CD1c-positive myeloid dendritic cell (primary cell): ENCODE measurements around the gene CNTNAP2.

Experiments used
- DNase-seq: peaks from one replicate; pipeline ENCODE4 v3.0.0-alpha.2; 2016; ENCODE audit errors: extremely low spot score

CNTNAP2 gene

DNA sequence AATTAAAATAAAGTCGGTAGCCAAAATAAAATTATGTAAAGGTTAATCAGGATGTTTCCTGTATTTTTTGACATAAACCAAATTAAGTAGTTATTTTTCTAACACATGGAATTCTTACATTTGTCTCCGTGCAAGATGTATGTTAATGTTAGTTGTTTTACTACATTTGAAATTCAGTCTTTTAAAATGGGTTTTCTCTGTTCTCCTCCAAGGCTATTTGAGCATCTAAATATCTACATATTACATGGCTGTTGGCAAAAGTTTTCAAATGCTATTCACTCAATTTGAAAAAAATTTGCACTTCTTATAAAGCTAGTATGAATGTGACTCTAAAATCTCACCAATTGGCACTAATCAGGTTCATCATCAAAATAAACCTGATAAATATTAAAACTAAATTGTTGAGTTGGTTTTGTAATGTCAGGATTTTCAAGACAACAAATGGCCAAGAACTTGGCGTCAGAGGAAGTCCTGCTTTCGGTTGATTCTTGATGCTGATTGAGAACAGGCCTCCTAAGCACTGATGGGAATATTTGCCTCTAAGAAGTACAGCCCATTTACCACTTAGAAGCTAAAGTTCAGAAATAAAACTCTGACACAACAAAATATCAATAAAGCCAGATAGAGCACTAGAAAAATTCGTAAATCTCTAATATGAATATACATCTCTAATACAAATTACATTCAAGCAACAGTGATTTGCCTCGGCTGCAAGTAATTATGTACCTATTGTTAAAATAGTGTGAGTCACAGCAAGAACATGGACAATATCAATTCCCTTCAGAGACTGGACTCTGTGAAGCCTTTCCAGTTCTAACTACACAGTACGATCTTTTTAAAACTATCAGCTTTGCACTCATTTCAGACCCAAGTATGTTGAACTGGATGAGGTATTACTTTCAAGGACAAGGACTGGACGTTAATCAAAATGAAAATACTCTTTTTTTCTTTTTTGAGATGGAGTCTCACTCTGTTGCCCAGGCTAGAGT, 1740.8 kb downstream of the CNTNAP2 start:
- DNase-seq, result no peak

DNA sequence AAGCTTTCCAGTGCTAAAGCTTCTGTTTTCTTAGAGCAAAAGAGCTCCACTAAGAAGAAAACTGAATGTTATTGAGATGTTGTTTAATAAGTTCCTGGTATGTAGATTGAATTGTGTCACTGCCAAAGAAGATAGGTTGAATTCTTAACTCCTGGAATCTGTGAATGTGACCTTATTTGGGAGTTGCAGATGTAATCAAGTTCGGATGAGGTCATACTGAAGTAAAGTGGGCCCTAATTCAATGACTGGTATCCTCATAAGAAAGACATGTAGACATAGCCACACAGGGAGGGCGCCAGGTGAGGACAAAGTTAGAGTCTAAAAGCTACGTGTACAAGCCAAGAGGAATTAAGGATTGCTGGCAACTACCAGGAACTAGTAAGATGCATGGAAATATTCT, 1741.8 kb downstream of the CNTNAP2 start:
- no peak for DNase-seq

DNA sequence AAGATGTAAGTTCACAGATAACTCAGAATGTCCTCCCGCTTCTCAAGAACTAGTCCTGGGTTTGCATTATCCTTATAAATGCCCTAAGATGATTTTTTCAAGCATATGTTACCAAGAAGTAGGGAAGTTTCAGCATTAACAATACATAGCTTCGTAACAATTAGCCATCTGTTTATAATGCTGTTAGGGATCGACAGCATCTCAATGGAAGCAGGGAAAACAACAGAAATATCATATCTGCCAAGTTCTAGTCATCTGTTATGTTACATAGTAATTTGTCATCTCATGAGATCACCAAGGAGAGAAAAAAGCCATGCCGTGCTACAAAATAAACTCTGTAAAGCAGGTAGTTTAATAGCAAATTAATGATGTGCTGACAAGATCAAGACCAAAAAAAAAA, 1742.4 kb downstream of the CNTNAP2 start:
- DNase-seq, result no peak

DNA sequence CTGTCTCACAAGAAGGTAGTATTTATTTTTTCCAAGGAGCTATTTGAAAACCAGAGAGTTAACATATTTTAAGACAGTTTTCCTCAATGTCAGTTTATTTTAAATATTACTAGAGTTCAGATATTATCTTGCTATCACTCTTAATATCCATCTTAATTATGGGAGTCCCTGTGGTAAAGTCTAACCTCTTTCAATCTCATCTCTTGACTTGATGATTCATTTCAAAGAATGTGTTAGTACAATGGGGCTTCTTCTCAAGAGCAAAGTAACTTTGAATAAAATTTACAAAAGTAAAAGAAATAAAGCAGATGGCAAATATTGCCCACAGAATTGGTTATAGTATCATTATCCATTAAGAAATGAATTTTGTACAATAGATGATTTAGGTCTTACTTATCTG, 1742.9 kb downstream of the CNTNAP2 start:
- no peak for DNase-seq

DNA sequence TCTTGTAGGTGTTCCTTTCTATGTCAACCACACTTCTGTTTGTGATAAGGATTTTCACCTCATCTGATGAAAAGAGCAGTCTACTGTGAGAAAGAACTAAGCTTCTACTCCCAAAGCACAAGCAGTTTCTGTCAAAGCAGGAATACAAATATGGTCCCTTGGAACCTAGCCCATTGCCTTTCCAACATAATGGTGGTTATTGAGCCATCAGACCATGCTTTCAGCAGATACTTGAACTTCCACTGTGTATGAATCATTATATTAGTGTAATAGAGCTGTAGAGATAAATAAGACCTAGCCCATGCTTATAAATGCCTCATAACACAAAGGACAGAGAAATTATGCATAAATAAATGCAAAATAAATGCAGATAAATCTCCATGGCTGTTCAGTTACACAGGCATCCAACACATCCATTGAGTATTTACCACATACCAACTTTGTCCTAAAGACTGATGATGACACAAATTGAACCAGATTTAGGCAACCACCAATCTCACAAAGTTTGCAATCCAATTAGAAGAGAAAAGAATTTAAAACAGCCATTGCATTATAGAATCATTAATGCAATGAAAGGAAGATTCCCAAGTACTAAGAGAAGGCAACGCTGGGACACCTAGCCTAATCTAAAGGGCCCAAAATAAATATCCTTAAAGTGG, 1744.6 kb downstream of the CNTNAP2 start:
- DNase-seq, result no peak

DNA sequence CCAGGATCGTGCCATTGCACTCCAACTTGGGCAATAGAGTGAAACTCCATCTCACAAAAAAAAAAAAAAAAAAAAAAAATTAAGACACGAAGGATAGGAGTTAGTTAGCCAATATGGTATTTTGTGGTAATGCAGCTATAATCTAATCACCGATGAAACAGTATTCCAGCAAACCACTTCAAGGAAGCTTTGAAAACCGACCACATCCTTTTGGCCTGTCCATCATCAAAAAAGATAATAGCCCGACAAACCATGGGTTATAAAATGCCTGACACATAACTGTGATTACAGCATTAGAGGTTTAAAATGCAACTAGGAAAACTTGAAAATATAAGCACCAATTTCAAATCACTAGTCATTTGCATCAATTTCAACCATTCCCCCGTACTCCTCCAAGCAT, 1745.3 kb downstream of the CNTNAP2 start:
- no peak for DNase-seq

DNA sequence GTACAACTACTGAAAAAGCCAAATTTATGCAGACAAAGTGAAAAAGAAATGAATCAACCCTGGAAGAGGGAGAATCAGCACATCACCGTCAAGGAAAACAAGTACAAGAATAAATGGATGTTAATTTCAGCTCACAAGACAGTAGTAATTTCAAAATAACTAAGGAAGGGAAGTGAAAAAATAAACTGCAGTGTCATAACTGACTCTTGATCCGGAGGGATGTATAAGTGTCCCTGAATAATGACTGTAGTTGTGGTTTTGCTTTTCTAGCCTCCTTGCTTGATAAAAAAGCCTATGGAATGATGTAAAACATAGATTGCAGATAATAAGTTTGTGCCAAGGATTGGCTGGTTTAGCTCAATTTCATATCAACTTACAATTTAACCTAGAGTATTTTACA, 1752.9 kb downstream of the CNTNAP2 start:
- peak; percentile 43 for DNase-seq

DNA sequence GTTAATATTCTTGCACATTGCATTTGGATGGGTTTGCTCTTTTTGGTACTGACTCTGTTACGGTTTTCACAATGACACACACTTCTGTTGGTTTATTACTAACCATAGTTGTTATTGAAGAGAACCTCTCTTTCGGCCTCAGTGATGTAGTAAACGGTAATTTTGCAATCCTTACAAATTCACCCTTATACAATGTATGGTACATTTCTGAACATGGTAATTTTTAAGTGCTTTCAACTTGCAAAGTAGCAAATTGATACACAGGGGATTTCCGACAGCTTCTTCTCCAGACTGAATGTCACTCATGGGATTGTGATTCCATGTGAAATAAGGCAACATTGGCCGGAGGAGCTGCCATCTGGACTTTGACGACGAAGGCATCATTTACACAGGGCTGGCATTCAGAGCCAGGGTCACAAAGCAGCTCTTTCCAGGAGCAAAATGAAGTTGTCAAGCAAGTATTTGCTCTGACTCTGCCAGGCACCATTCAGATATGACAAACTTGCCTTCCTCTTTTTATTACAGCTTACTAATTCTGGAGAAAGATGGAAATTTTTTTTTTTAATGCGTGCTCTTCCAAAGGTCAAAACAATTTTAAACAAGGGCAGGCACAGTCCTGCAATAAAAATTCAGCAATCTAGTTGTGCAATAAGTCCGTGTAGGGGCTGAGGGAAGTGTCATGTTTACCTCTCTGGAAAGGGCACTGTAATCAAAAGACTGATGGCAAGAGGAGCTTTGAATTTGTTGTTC, 1762.5 kb downstream of the CNTNAP2 start:
- DNase-seq, result peak; percentile 26

DNA sequence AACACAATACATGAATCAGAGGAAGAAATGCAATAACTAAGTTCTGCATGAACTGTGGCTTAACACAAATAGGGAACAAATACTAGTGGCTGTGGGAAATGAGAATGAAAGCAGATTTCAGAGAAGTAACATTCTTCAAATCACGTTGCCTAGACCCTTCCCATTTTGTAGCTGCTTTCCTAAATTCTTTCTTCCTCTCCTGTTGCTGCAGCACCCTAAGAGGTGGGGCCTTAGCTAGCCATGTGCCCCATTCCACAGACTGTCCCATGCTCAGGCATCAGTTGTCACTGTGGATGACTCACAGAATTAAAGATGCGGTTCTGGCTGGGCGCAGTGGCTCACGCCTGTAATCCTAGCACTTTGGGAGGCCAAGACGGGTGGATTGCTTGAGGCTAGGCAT, 1769.3 kb downstream of the CNTNAP2 start:
- peak; percentile 61 for DNase-seq

DNA sequence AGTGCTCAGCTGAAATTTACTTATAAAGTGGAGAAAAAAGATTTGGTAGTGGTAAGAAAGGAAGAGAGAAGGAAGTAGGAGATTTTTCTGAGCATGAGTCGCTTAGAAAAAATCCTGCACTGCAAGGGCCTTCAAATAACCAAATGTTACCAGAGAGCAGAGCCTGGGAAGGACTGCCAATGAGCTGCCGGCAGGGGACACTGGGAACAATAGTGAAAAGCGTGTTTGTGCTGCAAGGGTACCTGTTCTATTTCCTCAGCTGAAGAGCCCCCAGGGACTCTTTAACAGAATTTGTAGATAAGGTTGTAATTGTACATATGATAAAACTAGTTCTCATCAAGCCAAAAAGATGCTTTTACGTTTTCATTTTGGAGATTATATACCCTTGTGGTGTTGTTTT, 1777.7 kb downstream of the CNTNAP2 start:
- DNase-seq, result no peak

DNA sequence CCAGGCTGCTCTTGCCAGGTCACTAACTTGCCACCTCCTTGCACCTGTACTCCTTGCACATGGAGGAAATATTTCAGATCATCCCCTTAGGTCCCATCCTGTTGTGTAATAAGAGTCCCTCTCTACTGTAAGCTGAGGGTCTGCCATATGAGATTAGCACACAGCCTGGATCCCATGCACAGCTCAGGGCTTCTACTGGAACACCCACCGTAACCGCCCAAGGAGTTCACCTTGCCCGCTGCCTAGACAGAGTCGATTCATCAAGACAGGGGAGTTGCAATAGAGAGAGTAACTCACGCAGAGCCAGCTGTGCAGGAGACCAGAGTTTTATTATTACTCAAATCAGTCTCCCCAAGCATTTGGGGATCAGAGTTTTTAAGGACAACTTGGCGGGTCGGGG, 1779.5 kb downstream of the CNTNAP2 start:
- DNase-seq, result no peak

DNA sequence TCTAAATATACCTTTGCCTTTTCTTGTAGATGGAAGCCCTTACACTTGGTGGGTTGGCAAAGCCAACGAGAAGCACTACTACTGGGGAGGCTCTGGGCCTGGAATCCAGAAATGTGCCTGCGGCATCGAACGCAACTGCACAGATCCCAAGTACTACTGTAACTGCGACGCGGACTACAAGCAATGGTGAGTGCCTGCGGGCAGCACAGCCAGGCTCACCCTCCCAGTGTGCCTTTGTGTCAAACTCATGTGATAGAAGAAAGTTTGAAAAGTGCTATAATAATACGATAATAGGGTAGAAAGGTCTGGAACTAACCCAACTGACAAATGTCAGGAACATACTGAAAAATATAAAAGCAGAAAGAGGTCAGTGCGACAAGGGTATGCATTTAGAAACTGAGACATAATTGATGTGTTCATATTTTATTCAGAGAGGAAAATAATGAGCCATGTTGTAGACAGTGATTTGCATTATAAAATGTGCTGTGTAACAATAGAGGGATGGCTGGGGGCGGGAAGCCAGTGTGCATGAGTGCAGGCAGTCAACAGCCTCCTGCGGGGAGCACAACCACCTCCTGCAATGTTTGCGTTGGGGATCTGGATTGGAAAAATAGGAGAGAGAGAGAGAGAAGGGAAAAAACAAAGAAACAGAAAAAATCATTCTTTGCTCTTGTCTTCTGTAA, 1787.1 kb downstream of the CNTNAP2 start:
- DNase-seq, result no peak

DNA sequence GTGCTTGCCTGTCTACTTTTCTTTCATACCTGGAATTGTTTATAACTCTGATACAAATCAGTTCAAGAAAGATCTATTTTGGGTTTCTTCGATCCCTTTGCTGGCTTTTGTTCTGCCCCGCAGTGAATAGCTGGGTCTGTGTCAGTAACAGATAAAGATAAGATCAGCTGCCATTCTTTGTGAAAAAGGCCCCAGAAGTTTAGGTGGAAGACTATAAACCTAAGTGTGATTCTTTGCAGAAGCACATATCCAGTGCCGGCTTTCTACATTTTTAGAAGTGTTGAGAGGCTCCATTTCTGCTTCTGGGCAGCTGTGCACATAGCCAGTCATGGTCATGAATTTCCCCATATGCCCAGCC, 1787.6 kb downstream of the CNTNAP2 start:
- DNase-seq, result no peak

DNA sequence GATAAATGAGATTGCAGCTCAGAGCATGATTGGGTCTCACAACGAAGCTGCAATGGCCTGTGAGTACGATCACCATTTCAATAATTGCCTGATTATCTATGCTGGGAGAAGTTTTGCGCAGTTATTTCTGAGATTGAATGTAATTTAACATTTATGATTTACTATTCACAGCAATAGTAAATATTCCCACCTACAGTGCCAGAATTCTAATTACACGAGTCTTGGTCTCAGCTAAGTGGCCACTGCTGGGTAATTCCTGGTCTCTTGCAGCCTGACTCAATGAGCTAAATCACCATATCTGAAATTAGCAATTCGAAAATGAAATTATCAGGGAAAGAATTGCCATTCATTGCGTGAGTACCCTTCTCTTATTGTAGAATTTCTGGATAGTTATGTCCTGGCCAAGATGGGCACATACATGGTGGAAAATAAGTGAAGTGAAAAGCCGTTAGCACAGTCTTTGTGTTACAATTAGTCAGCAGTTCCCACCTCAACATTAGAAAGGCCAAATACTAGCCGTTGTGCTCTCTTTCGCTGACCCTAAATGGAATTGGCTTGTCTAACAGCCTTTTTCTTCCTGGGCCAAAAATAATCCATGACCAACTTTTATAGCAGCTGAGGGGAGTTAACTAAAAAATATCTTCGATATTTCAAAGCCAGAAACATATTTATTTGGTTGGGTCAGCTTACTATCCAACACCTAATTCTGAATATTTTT, 1793.0 kb downstream of the CNTNAP2 start:
- no peak for DNase-seq

DNA sequence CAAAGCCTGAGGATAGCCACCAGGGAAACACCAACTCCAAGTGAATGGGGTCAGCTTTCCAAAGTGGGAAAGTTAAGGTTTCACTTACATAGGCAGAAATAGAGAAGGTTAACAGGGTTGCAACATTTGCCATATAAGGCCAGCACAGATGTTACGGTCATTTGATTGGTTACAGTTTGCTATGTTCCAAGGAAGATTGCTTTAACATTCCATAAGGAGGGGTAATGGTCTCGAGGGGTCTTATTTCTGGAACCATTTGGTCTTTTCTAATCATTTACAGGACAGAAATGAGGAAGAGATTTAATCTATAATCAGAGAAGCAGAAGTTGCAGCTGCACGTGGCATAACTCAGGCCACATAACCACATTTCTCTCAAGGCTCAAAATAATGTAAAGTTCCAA, 1794.6 kb downstream of the CNTNAP2 start:
- peak; percentile 31 for DNase-seq

DNA sequence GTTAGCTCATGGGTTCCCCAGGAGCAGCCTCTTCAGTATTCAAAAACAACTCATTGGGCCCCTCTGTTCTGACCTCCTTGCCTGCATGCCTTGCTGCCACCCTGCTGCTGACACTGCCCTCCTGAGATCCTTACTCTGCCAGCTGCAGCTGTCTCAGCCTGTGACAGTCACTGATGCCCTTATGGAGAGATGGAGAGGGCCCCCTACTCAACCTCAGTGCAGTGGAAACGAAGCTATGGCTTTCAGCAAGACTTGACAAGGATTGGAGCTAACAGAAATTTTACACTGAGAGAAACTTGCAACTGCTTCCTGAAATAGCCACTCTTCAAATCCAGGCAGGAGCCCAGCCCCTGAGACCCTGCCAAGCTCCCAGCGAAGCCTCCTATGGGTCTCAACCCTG, 1795.7 kb downstream of the CNTNAP2 start:
- DNase-seq, result no peak

DNA sequence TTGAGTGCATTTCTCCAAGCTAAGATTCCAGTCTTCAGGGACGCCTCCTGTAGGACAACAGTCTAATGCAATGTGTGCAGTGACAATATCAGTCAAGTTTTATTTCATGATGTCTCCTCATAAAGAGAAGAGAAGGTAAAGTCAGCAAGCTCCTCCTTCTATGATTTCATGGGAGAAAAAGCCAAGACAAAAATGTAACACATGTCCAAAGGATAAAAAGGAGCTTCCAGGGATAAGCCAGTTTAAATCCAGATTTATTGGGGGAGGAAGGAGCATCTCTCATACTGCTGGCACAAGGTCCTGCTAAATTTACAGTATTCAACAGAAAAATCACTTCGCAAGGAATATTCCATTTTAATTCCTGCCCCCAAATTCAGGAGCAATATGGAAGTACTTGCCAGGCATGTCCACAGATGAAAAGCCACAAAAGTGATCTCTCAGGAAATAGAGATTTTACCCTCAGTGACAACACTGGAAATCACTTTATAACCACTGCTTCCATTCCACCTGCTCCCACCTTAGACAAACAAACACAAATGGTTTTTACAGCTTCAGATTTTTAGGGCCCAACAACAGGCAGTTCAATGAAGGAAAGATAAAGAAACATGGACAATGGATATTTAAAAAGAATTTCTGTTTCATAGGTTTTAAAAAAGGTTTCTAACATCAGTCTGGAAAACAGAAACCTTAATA, 1796.5 kb downstream of the CNTNAP2 start:
- no peak for DNase-seq

DNA sequence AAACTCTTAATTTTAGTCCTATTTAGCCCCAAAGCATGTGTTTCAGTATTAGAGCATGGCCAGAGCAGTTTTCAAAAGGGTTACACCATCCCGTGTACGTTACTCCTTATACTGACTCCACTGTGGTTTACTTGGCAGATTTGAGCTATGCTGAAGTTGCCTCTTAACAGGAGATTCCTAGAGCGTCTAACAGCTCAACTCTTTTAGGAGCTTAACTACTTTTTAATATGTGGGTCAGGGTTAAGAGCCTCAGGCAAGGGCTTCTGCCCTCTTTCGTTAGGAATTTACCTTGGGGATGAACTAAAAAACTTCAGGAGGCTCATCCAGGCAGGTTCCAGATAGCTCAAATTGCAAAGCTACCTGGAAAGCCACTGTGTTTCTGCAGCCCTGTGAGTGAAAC, 1799.2 kb downstream of the CNTNAP2 start:
- DNase-seq, result no peak

DNA sequence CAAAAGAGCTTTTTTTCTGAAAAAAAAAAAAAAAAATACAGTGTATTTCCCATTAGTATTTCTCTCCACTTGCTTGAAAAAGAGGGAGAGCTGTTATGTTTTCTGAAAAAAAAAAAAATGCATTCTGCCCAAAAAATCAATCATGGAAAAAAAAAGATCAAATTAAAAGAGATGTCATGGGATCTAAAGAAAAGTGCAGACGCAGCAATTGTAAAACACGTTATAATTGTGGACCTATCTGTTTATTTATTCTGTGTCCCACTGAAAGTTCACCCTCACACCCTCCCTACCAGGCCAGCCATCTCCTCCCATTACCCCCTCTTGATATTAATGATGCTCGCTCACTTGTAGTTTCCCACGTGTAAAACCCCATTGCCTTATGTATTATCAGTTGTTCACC, 1800.0 kb downstream of the CNTNAP2 start:
- DNase-seq, result no peak

DNA sequence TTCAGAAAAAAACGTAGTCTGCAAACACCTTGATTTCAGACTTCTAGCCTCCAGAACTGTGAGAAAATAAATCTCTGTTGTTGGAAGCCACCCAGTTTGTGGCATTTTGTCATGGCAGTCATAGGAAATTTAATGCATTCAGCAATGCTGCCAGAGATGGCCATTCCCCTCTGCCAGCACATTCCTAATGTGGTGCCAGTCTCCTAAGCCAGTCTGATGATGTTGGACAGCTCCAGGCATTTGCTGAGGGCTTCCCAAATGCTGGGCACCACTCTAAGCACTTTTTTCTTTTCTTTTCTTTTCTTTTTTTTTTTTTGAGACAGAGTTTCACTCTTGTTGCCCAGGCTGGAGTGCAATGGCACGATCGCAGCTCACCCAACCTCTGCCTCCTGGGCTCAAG, 1807.2 kb downstream of the CNTNAP2 start:
- DNase-seq, result no peak

DNA sequence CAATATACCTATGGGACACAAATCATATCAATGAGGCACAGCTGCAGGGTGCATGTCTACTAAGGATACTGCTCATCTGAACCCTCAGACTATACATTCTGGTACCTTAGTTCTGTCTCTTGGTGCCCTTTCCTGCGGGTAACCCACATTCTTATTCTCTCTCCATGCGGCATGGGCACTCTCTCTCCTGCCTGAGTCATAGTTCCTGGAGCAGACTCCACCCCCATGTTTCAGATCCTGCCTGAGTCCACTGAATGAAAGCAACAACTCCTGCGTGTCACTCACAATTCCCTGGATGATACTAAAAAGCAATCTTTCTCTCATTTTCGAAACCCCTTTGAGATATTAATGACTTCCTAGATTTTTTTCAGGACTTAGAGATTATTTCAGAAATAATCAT, 1820.8 kb downstream of the CNTNAP2 start:
- DNase-seq, result no peak
